ENCODE data around the gene KCP.

- no peak for TF ChIP-seq POLR2A (IDR thresholded peaks at IDR 0.05)
- no peak for TF ChIP-seq CTCF (IDR thresholded peaks at IDR 0.05)
These were observed 21.7 kb upstream of the KCP start for GRCh38 chr7:128931965-128932861.

Measured in stomach (tissue), 4 donors.